Stimulated activated effector memory CD8-positive, alpha-beta T cell treated with anti-CD3 and anti-CD28 coated beads, Interleukin-12 subunit alpha, Interleukin-12 subunit beta, amount 100 ng/mL, for 72 hours (primary cell): ENCODE results near the gene PLSCR3.

ENCODE experiments used
- ATAC-seq: fragments of 150-1000 bp; cut with Tn5 transposase; 2 replicates; pipeline ENCODE4 v1.10.0; 2021
- DNase-seq, 2 donors: peaks; one replicate each; pipeline ENCODE4 v3.0.0; 2021 to 2022; ENCODE audit warnings: low spot score in 2 of 2
- H3K27ac Mint-ChIP-seq: one replicate; pipeline ENCODE4 v1.8.0; 2022; ENCODE audit warnings: mild to moderate bottlenecking, mixed read lengths
- H3K36me3 Mint-ChIP-seq: one replicate; pipeline ENCODE4 v1.8.0; 2022; ENCODE audit warnings: mild to moderate bottlenecking, mixed read lengths
- H3K4me1 Mint-ChIP-seq: one replicate; pipeline ENCODE4 v1.8.0; 2022; ENCODE audit warnings: mixed read lengths
- H3K4me3 Mint-ChIP-seq: one replicate; pipeline ENCODE4 v1.8.0; 2022; ENCODE audit warnings: mild to moderate bottlenecking, mixed read lengths
- H3K9me3 Mint-ChIP-seq: one replicate; pipeline ENCODE4 v1.8.0; 2022; ENCODE audit warnings: mixed read lengths

The PLSCR3 gene

DNA sequence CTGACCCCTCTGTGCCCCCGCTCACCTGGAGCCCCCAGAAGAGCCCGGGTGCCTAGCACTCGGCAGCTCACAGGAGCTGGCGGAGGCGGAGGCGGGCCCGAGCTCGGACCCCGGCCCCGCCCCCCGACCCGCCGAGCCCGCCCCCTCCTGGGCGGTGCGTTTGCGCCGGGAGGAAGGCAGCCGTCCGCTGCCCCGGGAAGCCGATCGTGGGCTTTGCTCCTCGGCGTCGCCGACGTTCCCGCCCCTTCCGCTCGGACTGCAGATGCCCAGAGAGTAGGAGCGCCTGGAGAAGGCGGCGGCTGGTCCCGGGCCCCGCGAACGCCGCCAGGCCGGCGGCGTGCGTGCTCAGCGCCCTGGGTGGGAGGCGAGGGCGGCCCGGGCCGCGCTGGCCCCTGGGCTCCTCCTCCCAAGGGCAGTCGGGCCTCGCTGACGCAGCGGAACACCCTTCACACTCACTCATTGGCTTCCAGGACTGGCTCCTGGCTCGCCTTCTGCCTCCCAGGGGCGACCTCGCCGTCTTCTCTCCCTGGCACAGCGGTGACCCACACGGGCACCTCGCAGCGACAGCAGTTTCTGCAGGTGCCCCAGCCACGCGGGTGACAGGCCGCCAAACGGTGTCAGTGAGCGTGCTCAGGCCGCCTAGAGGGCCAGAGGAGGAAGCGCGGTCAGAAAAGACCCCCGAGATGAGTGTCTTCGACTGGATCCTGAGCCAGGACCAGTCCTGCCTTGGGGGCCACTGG is at the start of gene PLSCR3:
Gene PLSCR3 (minus strand): TSS at position 74 of the 740 bp plus-strand sequence. CDS start 415 bp downstream, outside the sequence.
- DNase-seq: peak; percentile 84 to 92
- Mint-ChIP-seq H3K4me3 (peak within 1 kb of the TSS; percentile 92), H3K36me3 (peaks cover 23% of the 10 kb centered on the region), H3K9me3 (no peaks in the 10 kb centered on the region), H3K4me1 (peaks cover 30% of the 10 kb centered on the region), H3K27ac (peak within 1 kb of the TSS; percentile 93)
- ATAC-seq: peak; percentile 91

DNA sequence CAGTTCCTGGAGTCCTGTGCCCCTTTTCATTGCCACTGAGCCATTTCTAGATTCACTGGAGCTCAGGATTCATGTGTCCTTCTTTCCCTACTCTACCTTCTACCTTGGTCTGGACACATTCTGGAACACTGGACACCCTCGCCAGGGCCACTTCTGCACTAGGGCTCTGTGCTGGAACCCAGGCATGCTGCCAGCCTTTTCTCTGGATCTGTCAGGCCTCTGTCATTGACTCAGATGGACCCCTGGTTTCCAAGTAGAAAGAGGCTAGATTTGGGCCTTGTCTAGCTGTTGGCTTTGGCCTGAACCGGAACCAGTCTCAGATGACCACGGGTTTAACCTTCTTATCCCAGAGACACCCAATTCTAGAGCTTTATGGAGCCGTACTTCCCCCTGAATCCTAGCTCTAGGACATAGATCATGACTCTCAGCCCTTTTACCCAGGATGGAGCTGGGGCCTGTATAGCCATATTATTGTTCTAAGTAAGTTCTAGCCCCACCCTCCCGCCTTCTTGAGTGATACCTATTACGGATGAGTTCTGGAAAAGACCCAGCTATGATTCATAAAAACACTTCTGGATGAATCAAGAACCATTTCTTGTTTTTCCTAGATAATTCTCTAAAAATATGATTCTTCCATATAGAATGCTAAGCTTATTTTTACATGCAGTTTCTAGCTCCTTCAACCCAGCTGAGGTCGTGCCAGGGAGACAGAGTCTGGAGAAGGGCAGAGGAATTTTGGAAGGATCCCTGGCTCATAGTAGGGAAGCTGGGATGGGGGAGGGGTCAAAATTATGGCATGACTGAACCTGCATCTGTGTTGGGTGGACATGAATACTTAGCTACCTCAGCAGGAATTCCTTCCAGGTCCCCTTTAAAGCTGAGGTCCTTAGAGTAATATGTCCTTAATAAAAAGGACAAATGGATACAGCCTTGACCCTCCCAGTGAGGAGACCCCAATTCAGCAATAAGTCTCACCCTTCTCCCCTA is 49.5 kb upstream of the PLSCR3 start:
- Mint-ChIP-seq H3K27ac (no peak overlapping the region), H3K4me3 (no peak overlapping the region), H3K9me3 (no peaks in the 10 kb centered on the region), H3K4me1 (peaks cover 32% of the 10 kb centered on the region), H3K36me3 (peaks cover 7% of the 10 kb centered on the region)
- ATAC-seq (no peak), DNase-seq (no peak)

DNA sequence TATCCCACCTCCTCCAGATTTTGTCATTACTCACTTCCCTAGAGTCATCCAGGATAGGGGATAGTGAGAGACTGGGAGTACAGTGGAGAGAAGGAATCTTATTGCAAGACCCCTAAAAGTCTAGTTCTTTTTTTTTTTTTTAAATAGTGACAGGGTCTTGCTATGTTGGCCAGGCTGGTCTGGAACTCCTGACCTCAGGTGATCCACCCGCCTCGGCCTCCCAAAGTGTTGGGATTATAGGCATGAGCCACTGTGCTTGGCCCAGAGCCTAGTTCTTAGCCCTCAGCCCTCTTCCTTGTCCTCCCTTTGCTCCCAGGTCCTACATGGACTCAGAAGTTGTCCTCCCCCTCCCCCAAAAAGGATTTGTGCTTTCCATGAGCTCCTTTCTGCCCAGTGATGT is 47.8 kb upstream of the PLSCR3 start:
- Mint-ChIP-seq H3K4me1 (peaks cover 45% of the 10 kb centered on the region), H3K9me3 (no peaks in the 10 kb centered on the region), H3K4me3 (no peak overlapping the region), H3K27ac (no peak overlapping the region), H3K36me3 (peaks cover 22% of the 10 kb centered on the region)
- no peak for DNase-seq
- ATAC-seq: no peak

GRCh38 chr17:7441266-7441665 is 46.9 kb upstream of the PLSCR3 start:
- DNase-seq: no peak
- ATAC-seq: no peak
- H3K9me3 Mint-ChIP-seq: no peaks in the 10 kb centered on the region
- peaks cover 31% of the 10 kb centered on the region for H3K36me3 Mint-ChIP-seq
- H3K4me1 Mint-ChIP-seq: peaks cover 53% of the 10 kb centered on the region
- peak overlapping the region; percentile 90 for H3K4me3 Mint-ChIP-seq
- H3K27ac Mint-ChIP-seq: no peak overlapping the region

DNA sequence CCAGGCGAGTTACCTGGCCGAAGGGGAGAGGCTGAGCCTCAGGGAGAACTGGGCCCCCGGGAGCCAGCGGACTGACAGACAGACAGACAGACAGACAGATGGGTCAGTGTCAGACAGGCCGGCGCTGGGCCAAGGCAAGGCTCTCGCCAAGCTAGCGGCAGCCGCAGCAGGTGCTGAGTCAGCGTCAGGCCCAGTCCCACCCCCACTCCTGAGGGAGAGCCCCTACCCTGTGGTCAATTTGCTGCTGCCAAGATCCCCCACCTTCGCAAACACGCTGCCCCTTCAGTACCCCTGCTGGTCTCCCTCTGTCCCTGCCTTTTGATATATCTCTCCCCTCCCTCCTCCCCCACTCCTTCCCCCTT is 46.5 kb upstream of the PLSCR3 start:
- H3K9me3 Mint-ChIP-seq: no peaks in the 10 kb centered on the region
- peaks cover 52% of the 10 kb centered on the region for H3K4me1 Mint-ChIP-seq
- ATAC-seq: no peak
- H3K36me3 Mint-ChIP-seq: peaks cover 35% of the 10 kb centered on the region
- H3K4me3 Mint-ChIP-seq: peak overlapping the region; percentile 90
- DNase-seq: peak; percentile 15 to 59
- H3K27ac Mint-ChIP-seq: peak overlapping the region; percentile 84

- peak overlapping the region; percentile 84 for H3K27ac Mint-ChIP-seq
Observed at GRCh38 chr17:7440113-7440833, 45.9 kb upstream of the PLSCR3 start.

GRCh38 chr17:7439462-7440112 is 45.3 kb upstream of the PLSCR3 start, which contains the start of gene FGF11:
Gene FGF11 (plus strand): TSS chr17:7439512. CDS start chr17:7439621, 109 bp downstream.
- Mint-ChIP-seq H3K36me3 (peaks cover 42% of the 10 kb centered on the region), H3K9me3 (no peaks in the 10 kb centered on the region), H3K27ac (peak within 1 kb of the TSS; percentile 84), H3K4me1 (peaks cover 43% of the 10 kb centered on the region), H3K4me3 (peak within 1 kb of the TSS; percentile 90)
- DNase-seq (no peak), ATAC-seq (no peak)

More at GRCh38 chr17:7440113-7440833, 45.9 kb upstream of the PLSCR3 start:
- ATAC-seq: no peak
- DNase-seq: peak; percentile 18 to 65
- peak overlapping the region; percentile 90 for H3K4me3 Mint-ChIP-seq
- peaks cover 47% of the 10 kb centered on the region for H3K4me1 Mint-ChIP-seq
- H3K9me3 Mint-ChIP-seq: no peaks in the 10 kb centered on the region
- H3K36me3 Mint-ChIP-seq: peaks cover 38% of the 10 kb centered on the region

GRCh38 chr17:7438656-7439460 is 44.5 kb upstream of the PLSCR3 start:
- H3K36me3 Mint-ChIP-seq: peaks cover 42% of the 10 kb centered on the region
- DNase-seq (no peak), ATAC-seq (no peak)
- H3K27ac Mint-ChIP-seq: peak overlapping the region; percentile 79
- H3K4me3 Mint-ChIP-seq: peak overlapping the region; percentile 90
- no peaks in the 10 kb centered on the region for H3K9me3 Mint-ChIP-seq
- H3K4me1 Mint-ChIP-seq: peaks cover 43% of the 10 kb centered on the region

GRCh38 chr17:7437950-7438614 is 43.8 kb upstream of the PLSCR3 start:
- peaks cover 43% of the 10 kb centered on the region for H3K4me1 Mint-ChIP-seq
- H3K36me3 Mint-ChIP-seq: peaks cover 42% of the 10 kb centered on the region
- peak overlapping the region; percentile 90 for H3K4me3 Mint-ChIP-seq
- no peaks in the 10 kb centered on the region for H3K9me3 Mint-ChIP-seq
- H3K27ac Mint-ChIP-seq: peak overlapping the region; percentile 79
- ATAC-seq (no peak), DNase-seq (peak; percentile 22 to 60)

DNA sequence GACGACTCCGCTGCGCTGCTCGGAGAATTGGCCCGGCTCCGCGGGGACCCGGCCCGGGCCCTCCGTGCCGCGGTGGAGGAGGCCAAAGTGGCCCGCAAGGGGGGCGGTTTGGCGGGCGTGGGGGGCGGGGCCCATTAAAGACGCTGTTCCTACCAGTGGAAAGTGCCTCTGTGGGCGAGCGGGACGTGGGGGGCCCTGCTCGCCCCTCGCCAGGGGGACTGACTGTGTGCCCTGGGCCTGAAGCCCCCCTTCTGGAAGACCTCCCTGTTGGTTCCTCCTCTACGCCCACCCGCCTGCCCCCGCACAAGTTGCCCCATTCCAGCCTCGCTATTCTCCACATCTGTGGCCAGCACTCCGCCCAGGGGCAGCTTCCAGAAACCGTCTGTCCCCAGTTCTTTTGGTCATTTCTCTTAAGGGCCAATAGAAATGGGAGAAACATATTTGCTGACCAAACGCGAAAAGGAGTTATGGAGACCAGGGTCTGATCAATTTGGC is 43.1 kb upstream of the PLSCR3 start:
- H3K36me3 Mint-ChIP-seq: peaks cover 42% of the 10 kb centered on the region
- DNase-seq (no peak), ATAC-seq (no peak)
- H3K9me3 Mint-ChIP-seq: no peaks in the 10 kb centered on the region
- peak overlapping the region; percentile 90 for H3K4me3 Mint-ChIP-seq
- no peak overlapping the region for H3K27ac Mint-ChIP-seq
- H3K4me1 Mint-ChIP-seq: peaks cover 43% of the 10 kb centered on the region

DNA sequence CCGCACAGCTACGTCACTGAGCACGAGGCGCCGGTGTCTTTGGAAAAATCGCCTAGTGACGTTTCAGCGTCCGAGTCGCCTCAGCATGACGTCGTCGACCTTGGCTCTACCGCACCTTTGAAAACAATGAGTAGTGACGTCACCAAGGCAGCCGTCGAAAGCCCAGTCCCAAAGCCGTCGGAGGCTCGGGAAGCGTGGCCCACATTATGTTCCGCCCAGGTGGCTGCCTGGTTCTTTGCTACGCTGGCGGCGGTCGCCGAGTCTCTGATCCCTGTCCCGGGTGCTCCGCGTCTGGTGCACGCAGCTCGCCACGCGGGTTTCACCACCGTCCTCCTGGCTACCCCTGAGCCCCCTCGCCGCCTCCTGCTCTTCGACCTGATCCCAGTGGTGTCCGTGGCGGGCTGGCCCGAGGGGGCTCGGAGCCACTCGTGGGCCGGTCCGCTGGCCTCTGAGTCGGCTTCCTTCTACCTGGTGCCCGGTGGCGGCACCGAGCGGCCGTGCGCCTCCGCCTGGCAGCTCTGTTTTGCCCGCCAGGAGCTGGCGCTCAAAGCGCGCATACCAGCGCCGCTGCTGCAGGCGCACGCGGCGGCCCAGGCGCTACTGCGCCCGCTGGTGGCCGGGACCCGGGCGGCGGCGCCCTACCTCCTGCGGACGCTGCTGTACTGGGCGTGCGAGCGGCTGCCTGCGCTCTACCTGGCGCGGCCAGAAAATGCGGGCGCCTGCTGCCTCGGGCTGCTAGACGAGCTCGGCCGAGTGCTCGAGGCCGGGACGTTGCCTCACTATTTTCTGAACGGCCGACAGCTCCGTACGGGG is 42.4 kb upstream of the PLSCR3 start:
- Mint-ChIP-seq H3K27ac (peak overlapping the region; percentile 92), H3K4me3 (peak overlapping the region; percentile 90), H3K9me3 (no peaks in the 10 kb centered on the region), H3K4me1 (peaks cover 43% of the 10 kb centered on the region), H3K36me3 (peaks cover 42% of the 10 kb centered on the region)
- ATAC-seq: peak; percentile 83
- DNase-seq: peak; percentile 78 to 85

DNA sequence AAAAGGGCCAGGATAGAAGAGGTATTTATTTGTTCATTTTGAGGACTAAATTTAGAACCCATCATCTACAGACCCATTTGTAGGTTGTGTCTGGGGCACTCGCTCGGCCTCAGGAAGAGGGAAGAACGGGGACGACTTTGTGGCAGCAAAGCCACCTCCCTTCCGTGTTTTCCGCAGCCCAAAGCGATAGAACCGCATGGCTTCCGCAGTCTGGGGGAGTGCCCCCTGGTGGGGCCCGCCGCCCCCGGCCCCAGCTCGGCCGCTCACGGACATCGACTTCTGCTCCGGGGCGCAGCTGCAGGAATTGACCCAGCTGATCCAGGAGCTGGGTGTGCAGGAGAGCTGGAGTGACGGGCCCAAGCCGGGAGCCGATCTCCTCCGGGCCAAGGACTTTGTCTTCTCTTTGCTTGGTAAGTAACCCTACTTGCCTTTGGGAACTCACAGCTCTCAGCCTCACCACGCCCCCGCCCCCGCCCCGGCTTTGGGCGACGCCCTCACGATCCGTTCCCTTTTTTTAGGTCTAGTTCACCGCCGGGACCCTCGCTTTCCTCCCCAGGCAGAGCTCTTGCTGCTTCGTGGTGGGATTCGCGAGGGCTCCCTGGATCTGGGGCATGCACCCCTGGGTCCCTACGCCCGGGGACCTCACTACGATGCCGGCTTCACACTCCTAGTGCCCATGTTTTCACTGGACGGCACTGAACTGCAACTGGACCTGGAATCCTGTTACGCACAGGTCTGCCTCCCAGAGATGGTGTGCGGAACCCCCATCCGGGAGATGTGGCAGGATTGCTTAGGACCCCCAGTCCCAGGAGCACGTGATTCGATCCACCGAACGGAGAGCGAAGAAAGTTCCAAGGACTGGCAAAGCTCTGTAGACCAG is 41.6 kb upstream of the PLSCR3 start:
- peaks cover 41% of the 10 kb centered on the region for H3K4me1 Mint-ChIP-seq
- H3K27ac Mint-ChIP-seq: peak overlapping the region; percentile 92
- ATAC-seq (peak; percentile 32), DNase-seq (peak; percentile 56 to 86)
- no peaks in the 10 kb centered on the region for H3K9me3 Mint-ChIP-seq
- peak overlapping the region; percentile 90 for H3K4me3 Mint-ChIP-seq
- H3K36me3 Mint-ChIP-seq: peaks cover 42% of the 10 kb centered on the region
